Fibroblast of the aortic adventitia (primary cell): Measurements from ENCODE around the gene IGF2. TPM values are rescaled to one million over a fixed set of nuclear protein-coding genes. Genes with fewer than 3 reads are reported as not detected.
"Not testable (repeated sequence)": the region's sequence is repeated elsewhere in the genome, so short reads cannot be mapped to it uniquely, and the experiment has no call there.

ENCODE experiments used
- DNase-seq: peaks from one replicate; pipeline ENCODE4 v3.0.0-alpha.2; 2010; ENCODE audit warnings: low read depth
- H3K4me3 ChIP-seq: 2 replicates; pipeline ENCODE4 v1.5.1; 2011; ENCODE audit warnings: low read depth, mild to moderate bottlenecking, control low read depth, low read length, moderate library complexity
- total RNA-seq: library from RNA; depleted of rRNA; stranded (reverse); fragments of >200 nt; gene quantifications from 2 replicates; pipeline ENCODE4 v1.2.3, GENCODE V29; 2012; ENCODE audit warnings: low replicate concordance
- TF ChIP-seq, protein P1 (sequence below): IDR thresholded peaks from 2 replicates; pipeline ENCODE4 v1.5.1; 2011; ENCODE audit warnings: mild to moderate bottlenecking, low read length, control low read depth, inconsistent platforms; ENCODE audit not compliant: insufficient read depth

IGF2 gene
- total RNA-seq, 1 donor: 3.3 TPM

DNA sequence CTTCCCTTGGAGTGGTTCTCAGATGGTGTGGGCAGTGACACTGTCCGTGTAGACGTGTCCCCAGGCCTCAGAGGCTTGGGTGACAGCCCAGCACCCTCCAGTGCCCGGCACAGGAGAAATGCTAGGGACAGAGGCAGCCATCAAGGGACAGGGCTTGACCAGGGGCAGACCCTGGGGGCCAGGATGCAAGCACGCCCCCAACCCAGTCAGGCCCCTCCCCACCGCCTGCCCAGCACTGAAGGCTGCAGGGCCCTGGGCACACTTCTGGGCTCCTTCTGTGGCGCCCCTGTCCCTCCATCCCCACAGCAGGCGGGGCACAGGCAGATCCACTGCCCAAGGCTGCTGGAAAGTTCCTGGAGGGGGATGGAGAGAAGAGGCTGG, 11.1 kb downstream of the IGF2 start:
- no peak for DNase-seq
- H3K4me3 ChIP-seq: no peak overlapping the region
- TF ChIP-seq, protein P1, sequence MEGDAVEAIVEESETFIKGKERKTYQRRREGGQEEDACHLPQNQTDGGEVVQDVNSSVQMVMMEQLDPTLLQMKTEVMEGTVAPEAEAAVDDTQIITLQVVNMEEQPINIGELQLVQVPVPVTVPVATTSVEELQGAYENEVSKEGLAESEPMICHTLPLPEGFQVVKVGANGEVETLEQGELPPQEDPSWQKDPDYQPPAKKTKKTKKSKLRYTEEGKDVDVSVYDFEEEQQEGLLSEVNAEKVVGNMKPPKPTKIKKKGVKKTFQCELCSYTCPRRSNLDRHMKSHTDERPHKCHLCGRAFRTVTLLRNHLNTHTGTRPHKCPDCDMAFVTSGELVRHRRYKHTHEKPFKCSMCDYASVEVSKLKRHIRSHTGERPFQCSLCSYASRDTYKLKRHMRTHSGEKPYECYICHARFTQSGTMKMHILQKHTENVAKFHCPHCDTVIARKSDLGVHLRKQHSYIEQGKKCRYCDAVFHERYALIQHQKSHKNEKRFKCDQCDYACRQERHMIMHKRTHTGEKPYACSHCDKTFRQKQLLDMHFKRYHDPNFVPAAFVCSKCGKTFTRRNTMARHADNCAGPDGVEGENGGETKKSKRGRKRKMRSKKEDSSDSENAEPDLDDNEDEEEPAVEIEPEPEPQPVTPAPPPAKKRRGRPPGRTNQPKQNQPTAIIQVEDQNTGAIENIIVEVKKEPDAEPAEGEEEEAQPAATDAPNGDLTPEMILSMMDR: no peak

DNA sequence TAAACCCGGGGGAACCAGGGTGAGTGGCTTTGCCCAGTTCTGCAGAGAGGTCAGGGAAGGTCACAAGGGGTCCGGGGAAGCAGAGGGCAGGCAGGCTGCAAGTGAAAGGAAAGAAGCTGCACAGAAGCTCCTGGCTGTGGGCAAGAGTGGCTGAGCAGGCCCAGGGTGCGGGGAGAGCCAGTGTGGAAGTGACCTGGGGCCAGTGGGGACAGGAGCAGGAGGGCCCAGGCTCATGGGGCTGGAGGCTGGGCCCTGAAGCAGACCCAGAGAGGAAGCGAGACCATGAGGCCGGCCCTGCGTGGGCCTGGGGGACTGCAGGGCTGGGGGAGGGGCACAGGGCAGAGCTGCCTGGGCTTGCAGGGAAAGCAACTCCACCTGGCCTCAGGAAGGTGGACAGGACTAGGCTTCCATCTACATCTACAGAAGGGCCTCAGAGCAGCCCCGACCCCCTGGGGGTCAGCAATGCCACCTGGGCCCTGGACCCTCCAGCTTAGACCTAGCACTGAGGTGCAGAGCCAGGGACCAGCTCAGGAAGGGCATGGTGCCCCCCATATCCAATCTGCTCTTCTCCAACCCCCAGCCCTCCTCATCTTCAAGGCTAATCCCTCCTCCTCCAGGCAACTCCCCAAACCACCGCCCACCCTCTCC, 11.6 kb downstream of the IGF2 start:
- DNase-seq: no peak
- TF ChIP-seq, protein P1: no peak
- H3K4me3 ChIP-seq: no peak overlapping the region

DNA sequence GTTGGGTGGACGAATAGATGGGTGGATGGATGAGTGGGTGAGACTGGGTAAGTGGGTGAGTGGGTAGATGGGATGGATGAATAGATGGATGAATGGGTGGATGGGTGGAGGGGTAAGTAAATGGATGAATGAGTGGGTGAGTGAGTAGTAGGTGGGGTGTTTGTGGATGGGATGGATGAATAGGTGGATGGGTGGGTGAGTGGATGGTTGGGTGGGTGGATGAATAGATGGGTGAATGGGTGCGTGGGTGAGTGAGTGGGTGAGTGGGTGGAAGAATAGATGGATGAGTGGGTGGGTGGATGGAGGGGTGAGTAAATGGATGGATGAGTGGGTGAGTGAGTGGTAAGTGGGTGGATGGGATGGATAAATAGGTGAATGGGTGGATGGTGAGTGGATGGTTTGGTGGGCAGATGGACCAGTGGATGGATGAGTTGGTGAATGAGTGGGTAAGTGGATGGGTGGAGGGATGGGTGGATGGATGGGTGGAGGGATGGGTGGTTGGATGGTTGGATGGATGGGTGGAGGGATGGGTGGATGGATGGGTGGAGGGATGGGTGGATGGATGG, 12.6 kb downstream of the IGF2 start:
- H3K4me3 ChIP-seq: no peak overlapping the region
- DNase-seq: no peak
- TF ChIP-seq, protein P1: no peak

DNA sequence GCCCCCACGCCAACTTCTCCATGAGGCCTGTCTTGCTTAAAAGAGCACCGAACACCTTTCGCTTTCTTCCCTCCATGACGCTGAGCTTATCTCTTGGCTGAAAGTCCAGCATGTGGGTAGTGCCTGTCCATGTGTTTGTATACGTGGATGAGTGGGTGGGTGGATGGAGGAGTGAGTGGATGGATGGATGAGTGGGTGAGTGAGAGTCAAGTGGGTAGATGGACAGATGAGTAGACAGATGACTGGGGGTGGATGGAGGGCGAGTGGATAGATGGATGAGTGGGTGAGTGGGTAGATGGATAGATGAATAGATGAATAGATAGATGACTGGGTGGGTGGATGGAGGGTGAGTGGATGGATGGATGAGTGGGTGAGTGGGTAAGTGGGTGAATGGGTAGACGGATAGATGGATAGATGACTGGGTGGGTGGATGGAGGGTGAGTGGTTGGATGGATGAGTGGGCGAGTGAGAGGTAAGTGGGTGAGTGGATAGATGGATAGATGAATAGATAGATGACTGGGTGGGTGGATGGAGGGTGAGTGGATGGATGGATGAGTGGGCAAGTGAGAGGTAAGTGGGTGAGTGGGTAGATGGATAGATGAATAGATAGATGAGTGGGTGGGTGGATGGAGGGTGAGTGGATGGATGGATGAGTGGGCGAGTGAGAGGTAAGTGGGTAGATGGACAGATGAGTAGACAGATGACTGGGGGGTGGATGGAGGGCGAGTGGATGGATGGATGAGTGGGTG, 14.3 kb downstream of the IGF2 start:
- not testable (repeated sequence) for H3K4me3 ChIP-seq, DNase-seq

DNA sequence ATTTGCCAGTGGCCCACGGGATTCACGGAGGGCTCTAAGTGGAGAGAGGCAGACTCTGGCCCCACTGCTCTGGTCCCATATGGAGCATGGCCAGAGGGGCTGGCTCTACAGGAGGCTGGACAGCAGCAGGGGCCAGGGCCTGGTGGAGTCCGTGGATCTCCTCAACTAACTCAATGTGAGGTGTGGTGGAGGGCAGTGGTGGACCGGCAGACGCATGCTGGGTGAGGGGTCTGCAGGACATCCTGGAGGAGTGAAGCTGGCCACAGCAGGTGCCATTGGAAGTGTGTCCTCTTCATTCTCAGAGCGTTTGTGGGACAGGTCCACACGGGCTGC, 15.6 kb downstream of the IGF2 start:
- TF ChIP-seq, protein P1: no peak
- no peak for DNase-seq

DNA sequence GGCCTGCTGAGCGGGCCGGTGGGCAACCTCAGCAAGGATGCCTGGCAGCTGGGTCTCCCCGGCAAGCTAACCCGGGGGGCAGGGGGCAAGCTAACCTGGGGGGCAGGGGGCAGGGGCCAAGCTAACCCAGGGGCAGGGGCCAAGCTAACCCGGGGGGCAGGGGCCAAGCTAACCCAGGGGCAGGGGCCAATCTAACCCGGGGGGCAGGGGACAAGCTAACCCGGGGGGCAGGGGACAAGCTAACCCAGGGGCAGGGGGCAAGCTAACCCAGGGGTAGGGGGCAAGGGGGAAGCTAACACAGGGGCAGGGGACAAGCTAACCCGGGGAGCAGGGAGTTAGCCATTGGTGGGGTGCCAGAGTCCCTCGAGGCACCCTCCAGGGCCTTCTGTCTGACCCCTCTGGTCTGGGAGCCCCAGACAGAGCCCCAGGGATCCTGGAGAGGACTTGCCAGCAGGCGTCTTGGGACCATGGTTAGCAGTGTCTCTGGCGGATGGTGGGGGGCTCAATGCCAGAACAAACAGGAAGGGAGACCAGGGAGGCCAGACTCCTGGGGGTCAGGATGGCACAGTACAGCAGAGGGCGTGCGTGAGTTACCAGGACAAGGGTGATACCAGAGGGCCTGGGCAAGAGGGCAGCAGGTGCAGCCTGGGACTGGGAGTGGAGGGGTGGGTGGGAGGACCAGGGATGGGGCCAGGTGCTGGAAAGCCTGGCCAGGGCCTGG, 16.1 kb downstream of the IGF2 start:
- TF ChIP-seq, protein P1: no peak
- DNase-seq: no peak
- H3K4me3 ChIP-seq: no peak overlapping the region

More for the DNA sequence above, 15.6 kb downstream of the IGF2 start:
- no peak overlapping the region for H3K4me3 ChIP-seq
